Mesenchymal stem cell (in vitro differentiated cells and primary cell): ENCODE measurements around the gene SSNA1.

ENCODE experiments used
- DNase-seq: peaks from one replicate; pipeline ENCODE4 v3.0.0-alpha.2; 2013
- H2AFZ ChIP-seq: one replicate; pipeline ENCODE4 v1.6.1; 2013; ENCODE audit warnings: low read depth, mild to moderate bottlenecking, control low read depth, inconsistent platforms, low read length, moderate library complexity
- H2AK5ac ChIP-seq: 2 replicates; pipeline ENCODE4 v1.6.1; 2013; ENCODE audit warnings: low read length, moderate library complexity, mild to moderate bottlenecking, inconsistent platforms; ENCODE audit not compliant: severe bottlenecking
- H2BK120ac ChIP-seq: one replicate; pipeline ENCODE4 v1.6.1; 2013; ENCODE audit warnings: low read depth, mild to moderate bottlenecking, inconsistent platforms, low read length, moderate library complexity
- H2BK12ac ChIP-seq, 2 experiments: one replicate each; pipeline ENCODE4 v1.6.1; 2013; ENCODE audit warnings: inconsistent platforms in 2 of 2, low read length in 2 of 2, mild to moderate bottlenecking in 2 of 2, moderate library complexity in 2 of 2, control low read depth in 1 of 2
- H2BK15ac ChIP-seq: one replicate; pipeline ENCODE4 v1.6.1; 2013; ENCODE audit warnings: mild to moderate bottlenecking, low read depth, inconsistent platforms; ENCODE audit not compliant: poor library complexity, severe bottlenecking
- H2BK5ac ChIP-seq: 2 replicates; pipeline ENCODE4 v1.6.1; 2013; ENCODE audit warnings: low read depth, mild to moderate bottlenecking, low read length, control low read depth, inconsistent platforms; ENCODE audit not compliant: poor library complexity, severe bottlenecking
- H3K14ac ChIP-seq, 2 experiments: one replicate each; pipeline ENCODE4 v1.6.1; 2013; ENCODE audit warnings: inconsistent platforms in 2 of 2, low read length in 2 of 2, control low read depth in 1 of 2, mild to moderate bottlenecking in 1 of 2, moderate library complexity in 1 of 2
- H3K18ac ChIP-seq, 2 experiments: one replicate each; pipeline ENCODE4 v1.6.1; 2013; ENCODE audit warnings: inconsistent platforms in 2 of 2, low read length in 2 of 2, control low read depth in 1 of 2, low read depth in 1 of 2, mild to moderate bottlenecking in 1 of 2
- H3K23ac ChIP-seq, 2 experiments: one replicate each; pipeline ENCODE4 v1.6.1; 2013; ENCODE audit warnings: inconsistent platforms in 2 of 2, low read length in 2 of 2, mild to moderate bottlenecking in 2 of 2, moderate library complexity in 2 of 2, control low read depth in 1 of 2
- H3K27ac ChIP-seq: 2 replicates; pipeline ENCODE4 v1.5.1; 2013; ENCODE audit warnings: mild to moderate bottlenecking, moderate library complexity, low read length, control low read depth, inconsistent platforms; ENCODE audit not compliant: poor library complexity, severe bottlenecking
- H3K27me3 ChIP-seq, 2 experiments: 2 replicates each; pipeline versions ENCODE4 v1.6.1 to v1.7.0; 2013; ENCODE audit warnings: low read length in 2 of 2, mild to moderate bottlenecking in 2 of 2, moderate library complexity in 2 of 2, control low read depth in 1 of 2, inconsistent platforms in 1 of 2; ENCODE audit not compliant: control insufficient read depth in 1 of 2, insufficient read depth in 1 of 2
- H3K36me3 ChIP-seq, 2 experiments: 2 replicates each; pipeline versions ENCODE4 v1.6.1 to v1.7.0; 2013; ENCODE audit warnings: low read length in 2 of 2, control low read depth in 1 of 2, inconsistent platforms in 1 of 2, low read depth in 1 of 2, mild to moderate bottlenecking in 1 of 2; ENCODE audit not compliant: insufficient read depth in 2 of 2, control insufficient read depth in 1 of 2
- H3K4ac ChIP-seq, 2 experiments: one replicate each; pipeline ENCODE4 v1.6.1; 2013; ENCODE audit warnings: inconsistent platforms in 2 of 2, low read length in 2 of 2, mild to moderate bottlenecking in 2 of 2, moderate library complexity in 2 of 2, control low read depth in 1 of 2, low read depth in 1 of 2
- H3K4me1 ChIP-seq: 2 replicates; pipeline ENCODE4 v1.6.1; 2013; ENCODE audit warnings: low read depth, low read length, control low read depth; ENCODE audit not compliant: control insufficient read depth, insufficient read depth
- H3K4me2 ChIP-seq: 2 replicates; pipeline ENCODE4 v1.6.1; 2013; ENCODE audit warnings: low read length, mild to moderate bottlenecking, inconsistent platforms; ENCODE audit not compliant: poor library complexity, severe bottlenecking
- H3K4me3 ChIP-seq, 2 experiments: 2 replicates each; pipeline versions ENCODE4 v1.5.1 to v1.7.0; 2013; ENCODE audit warnings: low read length in 2 of 2, mild to moderate bottlenecking in 2 of 2, control low read depth in 1 of 2, low read depth in 1 of 2; ENCODE audit not compliant: insufficient read depth in 1 of 2
- H3K79me1 ChIP-seq: replicated peaks from 2 replicates; pipeline ENCODE4 v1.6.1; 2013; ENCODE audit warnings: mild to moderate bottlenecking, control low read depth, low read length, inconsistent platforms; ENCODE audit not compliant: poor library complexity, severe bottlenecking
- H3K9ac ChIP-seq: 2 replicates; pipeline ENCODE4 v1.7.0; 2013; ENCODE audit warnings: mild to moderate bottlenecking, low read length, moderate library complexity
- H3K9me3 ChIP-seq: 2 replicates; pipeline ENCODE4 v1.7.0; 2013; ENCODE audit warnings: mild to moderate bottlenecking, low read length; ENCODE audit not compliant: control insufficient read depth
- H4K8ac ChIP-seq: one replicate; pipeline ENCODE4 v1.6.1; 2013; ENCODE audit warnings: inconsistent platforms, mild to moderate bottlenecking, low read length, moderate library complexity
- H4K91ac ChIP-seq: one replicate; pipeline ENCODE4 v1.6.1; 2013; ENCODE audit warnings: mild to moderate bottlenecking, low read length, inconsistent platforms
- WGBS: methylation state at CpG from one replicate; pipeline ENCODE4 v1.1.7; 2013; ENCODE audit warnings: mixed read lengths; 5-methylcytosine and 5-hydroxymethylcytosine counted together

Gene SSNA1

DNA sequence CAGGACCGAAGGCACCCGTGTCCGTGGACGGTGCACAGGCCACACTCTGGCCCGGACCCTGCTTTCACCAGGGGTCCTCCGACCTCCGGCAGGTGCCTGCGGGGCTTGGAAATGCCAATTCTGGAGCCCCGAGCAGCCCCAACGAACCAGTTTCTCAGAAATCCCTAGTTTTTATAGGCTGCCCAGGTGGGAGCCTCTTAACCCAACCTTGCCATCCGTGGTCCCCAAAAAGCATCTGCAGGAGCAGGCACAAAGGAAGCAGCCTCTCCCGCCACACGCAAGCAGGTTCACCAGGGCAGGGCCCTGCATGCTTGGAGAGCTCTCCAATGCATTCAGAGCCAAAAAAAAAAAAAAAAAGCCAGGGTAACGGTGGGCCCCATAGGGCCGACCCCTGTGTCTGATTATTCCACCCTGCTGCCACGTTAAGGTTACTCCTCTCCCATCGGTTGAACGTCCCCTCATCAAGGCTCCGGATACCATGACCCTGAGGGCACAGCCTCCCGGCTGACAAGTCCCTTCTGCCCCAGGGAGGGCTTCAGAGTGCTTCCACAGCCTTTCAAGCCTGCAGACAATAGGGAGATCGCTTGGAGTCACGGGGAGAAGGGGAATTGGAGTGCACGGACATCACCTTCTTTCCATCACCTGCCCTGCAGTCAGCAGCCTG lies 12.9 kb downstream of the SSNA1 start:
- peaks cover 53% of the 10 kb centered on the region for H3K4me1 ChIP-seq
- H3K14ac ChIP-seq = peak overlapping the region in 1 of 2 experiments; percentile 87
- H4K8ac ChIP-seq = peak overlapping the region; percentile 93
- H2BK12ac ChIP-seq = no peak overlapping the region
- peak overlapping the region; percentile 75 to 97 for H3K18ac ChIP-seq
- 31% methylated on average over 21 of the region's 23 CpGs for WGBS
- H3K36me3 ChIP-seq = peaks cover 3 to 5% of the 10 kb centered on the region in 2 experiments
- H2AK5ac ChIP-seq = no peak overlapping the region
- no peak overlapping the region for H3K27ac ChIP-seq
- DNase-seq = no peak
- H3K4me2 ChIP-seq = peak overlapping the region; percentile 94
- no peak overlapping the region for H2BK15ac ChIP-seq
- peak overlapping the region in 1 of 2 experiments; percentile 67 for H3K23ac ChIP-seq
- H2BK120ac ChIP-seq = no peak overlapping the region
- H3K27me3 ChIP-seq = no peaks in the 10 kb centered on the region
- H3K9me3 ChIP-seq = no peaks in the 10 kb centered on the region
- peak overlapping the region; percentile 87 for H3K9ac ChIP-seq
- H3K4me3 ChIP-seq = peak overlapping the region; percentile 74 to 88
- peak overlapping the region; percentile 40 for H4K91ac ChIP-seq
- peak overlapping the region; percentile 3 to 65 for H3K4ac ChIP-seq
- H3K79me1 ChIP-seq = peaks cover 32% of the 10 kb centered on the region
- H2AFZ ChIP-seq = peak overlapping the region; percentile 91
- H2BK5ac ChIP-seq = no peak overlapping the region

DNA sequence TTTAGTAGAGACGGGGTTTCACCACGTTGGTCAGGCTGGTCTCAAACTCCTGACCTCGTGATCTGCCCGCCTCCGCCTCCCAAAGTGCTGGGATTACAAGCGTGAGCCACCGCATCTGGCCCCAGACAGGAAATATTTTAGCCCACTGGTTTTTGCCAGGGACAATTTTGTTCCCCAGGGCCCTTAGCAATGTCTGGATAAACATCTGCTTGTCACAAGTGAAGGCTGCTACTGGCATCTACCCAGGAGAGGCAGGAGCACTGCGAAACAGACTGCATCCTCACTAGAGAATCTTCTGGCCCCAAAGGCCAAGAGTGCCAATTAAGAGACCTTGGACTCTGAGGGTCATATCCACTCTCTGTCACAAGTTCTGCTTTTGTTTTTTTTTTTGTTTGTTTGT lies 14.5 kb downstream of the SSNA1 start:
- Histone ChIP-seq H3K9ac (no peak overlapping the region), H3K36me3 (peaks cover 12 to 14% of the 10 kb centered on the region in 2 experiments), H2BK5ac (no peak overlapping the region), H2BK15ac (no peak overlapping the region), H2BK12ac (no peak overlapping the region), H3K9me3 (no peaks in the 10 kb centered on the region), H3K4me2 (no peak overlapping the region), H3K79me1 (peaks cover 32% of the 10 kb centered on the region), H4K91ac (no peak overlapping the region), H4K8ac (no peak overlapping the region), H3K27ac (no peak overlapping the region), H3K23ac (no peak overlapping the region), H3K27me3 (no peaks in the 10 kb centered on the region), H3K14ac (no peak overlapping the region), H2BK120ac (no peak overlapping the region), H3K4ac (no peak overlapping the region), H3K18ac (no peak overlapping the region), H3K4me3 (no peak overlapping the region), H2AFZ (no peak overlapping the region), H2AK5ac (no peak overlapping the region), H3K4me1 (peaks cover 48% of the 10 kb centered on the region)
- no peak for DNase-seq
- WGBS = 88% methylated on average over 8 of the region's 8 CpGs

DNA sequence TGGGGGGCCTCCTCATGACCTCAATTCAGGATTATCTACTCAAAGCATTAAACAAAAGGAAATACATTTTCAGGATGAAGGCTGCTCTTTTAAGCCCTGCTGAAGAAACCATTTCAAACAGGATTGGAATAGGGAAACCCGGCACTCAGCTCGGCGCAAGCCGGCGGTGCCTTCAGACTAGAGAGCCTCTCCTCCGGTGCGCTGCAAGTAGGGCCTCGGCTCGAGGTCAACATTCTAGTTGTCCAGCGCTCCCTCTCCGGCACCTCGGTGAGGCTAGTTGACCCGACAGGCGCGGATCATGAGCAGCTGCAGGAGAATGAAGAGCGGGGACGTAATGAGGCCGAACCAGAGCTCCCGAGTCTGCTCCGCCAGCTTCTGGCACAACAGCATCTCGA lies 16.3 kb downstream of the SSNA1 start:
- H2AK5ac ChIP-seq = no peak overlapping the region
- H3K79me1 ChIP-seq = peaks cover 33% of the 10 kb centered on the region
- no peak overlapping the region for H3K18ac ChIP-seq
- no peaks in the 10 kb centered on the region for H3K27me3 ChIP-seq
- H3K4me3 ChIP-seq = peak overlapping the region; percentile 89 to 96
- H3K14ac ChIP-seq = peak overlapping the region in 1 of 2 experiments; percentile 30
- peak overlapping the region in 1 of 2 experiments; percentile 19 for H2BK12ac ChIP-seq
- peak overlapping the region in 1 of 2 experiments; percentile 91 for H3K23ac ChIP-seq
- H3K4ac ChIP-seq = peak overlapping the region in 1 of 2 experiments; percentile 29
- H2AFZ ChIP-seq = no peak overlapping the region
- H3K9me3 ChIP-seq = no peaks in the 10 kb centered on the region
- 44% methylated on average over 21 of the region's 21 CpGs for WGBS
- peaks cover 19 to 23% of the 10 kb centered on the region in 2 experiments for H3K36me3 ChIP-seq
- H2BK15ac ChIP-seq = no peak overlapping the region
- no peak overlapping the region for H2BK5ac ChIP-seq
- H4K8ac ChIP-seq = peak overlapping the region; percentile 98
- DNase-seq = no peak
- H3K4me2 ChIP-seq = peak overlapping the region; percentile 97
- peak overlapping the region; percentile 98 for H3K9ac ChIP-seq
- peaks cover 32% of the 10 kb centered on the region for H3K4me1 ChIP-seq
- no peak overlapping the region for H4K91ac ChIP-seq
- peak overlapping the region; percentile 24 for H3K27ac ChIP-seq
- H2BK120ac ChIP-seq = no peak overlapping the region

DNA sequence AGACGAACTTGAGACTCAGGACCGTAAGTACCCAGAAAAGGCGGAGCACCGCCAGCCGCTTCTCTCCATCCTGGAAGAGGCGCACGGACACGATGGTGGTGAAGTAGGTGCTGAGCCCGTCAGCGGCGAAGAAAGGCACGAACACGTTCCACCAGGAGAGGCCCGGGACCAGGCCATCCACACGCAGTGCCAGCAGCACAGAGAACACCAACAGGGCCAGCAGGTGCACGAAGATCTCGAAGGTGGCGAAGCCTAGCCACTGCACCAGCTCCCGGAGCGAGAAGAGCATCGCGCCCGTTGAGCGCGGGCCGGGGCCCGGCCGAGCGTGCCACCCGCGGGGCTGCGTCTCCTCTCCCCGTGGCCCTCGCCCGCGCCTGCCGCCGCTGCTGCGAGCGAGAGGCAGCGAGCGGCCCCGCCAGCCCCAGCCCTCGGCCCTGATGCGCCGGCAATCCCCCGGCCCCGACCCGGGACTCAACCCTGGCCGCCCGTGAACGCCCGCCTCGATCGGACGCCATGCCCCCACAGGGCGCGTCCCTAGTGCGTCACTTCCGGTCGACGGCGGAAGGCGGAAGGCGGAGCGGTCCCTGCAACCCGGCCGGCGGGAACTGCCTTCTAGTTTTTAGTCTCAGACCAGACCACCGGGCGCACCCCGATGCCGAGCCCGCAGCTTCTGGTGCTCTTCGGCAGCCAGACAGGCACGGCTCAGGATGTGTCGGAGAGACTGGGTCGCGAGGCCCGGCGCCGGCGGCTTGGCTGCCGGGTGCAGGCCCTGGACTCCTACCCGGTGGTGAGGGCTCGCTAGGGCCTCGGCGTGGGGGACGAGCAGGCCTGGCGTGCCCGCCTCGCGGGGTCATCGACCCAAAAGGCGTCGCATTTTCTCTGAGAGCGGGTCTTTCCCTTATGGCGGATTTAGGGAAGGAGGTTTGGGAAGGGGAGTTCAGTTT lies 16.9 kb downstream of the SSNA1 start, which contains the start of the genes NDOR1 and TMEM203:
TSS of gene NDOR1 (plus strand) at position 575 of the 944 bp plus-strand sequence. CDS start at position 653, 78 bp downstream.
TSS of gene TMEM203 (minus strand) at position 523 of the 944 bp plus-strand sequence. CDS start at position 289, 234 bp downstream.
- no peaks in the 10 kb centered on the region for H3K9me3 ChIP-seq

More for the DNA sequence above, 16.9 kb downstream of the SSNA1 start, which contains the start of the genes NDOR1 and TMEM203:
- WGBS = under 1% methylated on average over 98 of the region's 98 CpGs
- H3K79me1 ChIP-seq = peaks cover 33% of the 10 kb centered on the region
- no peak within 1 kb of the TSS for H2BK5ac ChIP-seq
- peak within 1 kb of the TSS in 1 of 2 experiments; percentile 91 for H3K23ac ChIP-seq
- H2BK15ac ChIP-seq = no peak within 1 kb of the TSS
- H3K9ac ChIP-seq = peak within 1 kb of the TSS; percentile 98
- peak within 1 kb of the TSS; percentile 69 to 82 for H3K18ac ChIP-seq
- H3K4me1 ChIP-seq = peaks cover 31% of the 10 kb centered on the region
- H3K36me3 ChIP-seq = peaks cover 19 to 29% of the 10 kb centered on the region in 2 experiments
- H4K91ac ChIP-seq = peak within 1 kb of the TSS; percentile 86
- peak within 1 kb of the TSS; percentile 97 for H3K4me2 ChIP-seq
- H4K8ac ChIP-seq = peak within 1 kb of the TSS; percentile 98
- H2BK120ac ChIP-seq = peak within 1 kb of the TSS; percentile 71
- H2BK12ac ChIP-seq = peak within 1 kb of the TSS in 1 of 2 experiments; percentile 19
- DNase-seq = peak; percentile 87
- H3K27ac ChIP-seq = peak within 1 kb of the TSS; percentile 24
- H3K27me3 ChIP-seq = no peaks in the 10 kb centered on the region
- peak within 1 kb of the TSS; percentile 78 to 81 for H3K4ac ChIP-seq
- H3K4me3 ChIP-seq = peak within 1 kb of the TSS; percentile 89 to 96
- no peak within 1 kb of the TSS for H2AK5ac ChIP-seq
- peak within 1 kb of the TSS in 1 of 2 experiments; percentile 30 for H3K14ac ChIP-seq
- peak within 1 kb of the TSS; percentile 68 for H2AFZ ChIP-seq
